ENCODE results near the gene ADGRG6.

DNA sequence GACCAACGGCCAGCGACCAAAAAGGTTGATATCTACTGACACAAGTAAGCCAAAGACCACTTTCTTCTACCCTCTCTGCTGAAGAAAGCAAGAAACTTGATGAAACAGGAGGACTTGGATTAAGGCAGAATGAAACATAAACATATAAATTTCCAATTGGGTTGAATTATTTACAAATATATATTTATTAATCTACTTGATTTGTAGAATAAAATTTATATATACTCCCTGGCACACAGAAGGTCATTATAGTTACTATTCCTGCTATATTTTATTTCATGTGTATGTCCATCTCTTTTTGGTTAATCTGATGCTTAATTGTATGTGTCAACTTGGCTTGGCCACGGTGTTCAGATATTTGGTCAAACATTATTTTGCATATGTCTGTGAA lies 4.2 kb upstream of the ADGRG6 start:
- TF ChIP-seq CTCF (IDR thresholded peaks at IDR 0.05) (no peak), POLR2A (IDR thresholded peaks at IDR 0.05) (no peak)
